Measurements from ENCODE around the gene LLGL1. TPM values are rescaled to one million over a fixed set of nuclear protein-coding genes. Genes with fewer than 3 reads are reported as not detected.
A peak's percentile ranks its signal among the peaks of the same experiment; 100 is the strongest.

LLGL1 gene
- total RNA-seq, 2 donors from 2014 or later, result 6.6 to 11.4 TPM

- intact Hi-C loops (cut with DNase I), result no loop called here
- DNase-seq (no peak), ATAC-seq (no peak)
- WGBS, 2 donors, result 74 to 83% methylated on average over 9 to 10 of the region's 10 CpGs
- no peak overlapping the region for H3K4me3 ChIP-seq
- no peak overlapping the region for H3K27ac ChIP-seq
- TF ChIP-seq CTCF (IDR thresholded peaks at IDR 0.05) (no peak), POLR2A (IDR thresholded peaks at IDR 0.05) (no peak)
- H3K9me3 ChIP-seq, result no peaks in the 10 kb centered on the region
- H3K4me1 ChIP-seq, result peaks cover 8% of the 10 kb centered on the region
- peaks cover 10% of the 10 kb centered on the region in 2 donors for H3K36me3 ChIP-seq (replicated peaks in 1 of 2; ENCODE audit: insufficient read depth in 1 of 2, low read depth in 2 of 2)
- H3K27me3 ChIP-seq, result no peaks in the 10 kb centered on the region
These were observed 41.9 kb downstream of the LLGL1 start for GRCh38 chr17:18267366-18267765.

GRCh38 chr17:18267927-18268711 lies 42.7 kb downstream of the LLGL1 start:
- Histone ChIP-seq H3K4me3 (no peak overlapping the region), H3K27me3 (no peaks in the 10 kb centered on the region), H3K27ac (no peak overlapping the region), H3K36me3 (replicated peaks in 1 of 2; ENCODE audit: insufficient read depth in 1 of 2, low read depth in 2 of 2) (peaks cover 10% of the 10 kb centered on the region in 2 donors), H3K9me3 (no peaks in the 10 kb centered on the region), H3K4me1 (peaks cover under 1% of the 10 kb centered on the region)
- intact Hi-C loops (cut with DNase I), result no loop called here
- 49% methylated on average over 12 to 14 of the region's 14 CpGs for WGBS, 2 donors
- no peak for DNase-seq
- no peak for TF ChIP-seq POLR2A (IDR thresholded peaks at IDR 0.05)
- no peak for TF ChIP-seq CTCF (IDR thresholded peaks at IDR 0.05)
- peak; percentile 14 for ATAC-seq

- Histone ChIP-seq H3K27me3 (no peaks in the 10 kb centered on the region), H3K4me3 (no peak overlapping the region), H3K36me3 (replicated peaks in 1 of 2; ENCODE audit: insufficient read depth in 1 of 2, low read depth in 2 of 2) (peaks cover 0 to 4% of the 10 kb centered on the region in 2 donors), H3K27ac (no peak overlapping the region), H3K4me1 (no peaks in the 10 kb centered on the region), H3K9me3 (no peaks in the 10 kb centered on the region)
- 80 to 85% methylated on average over 6 to 14 of the region's 14 CpGs for WGBS, 2 donors
- TF ChIP-seq POLR2A (IDR thresholded peaks at IDR 0.05) (no peak), CTCF (IDR thresholded peaks at IDR 0.05) (no peak)
- intact Hi-C loops (cut with DNase I), result no loop called here
- no peak for ATAC-seq
- no peak for DNase-seq
These were observed 44.9 kb downstream of the LLGL1 start for GRCh38 chr17:18270046-18270931.

- DNase-seq (no peak), ATAC-seq (no peak)
- H3K4me1 ChIP-seq, result no peaks in the 10 kb centered on the region
- H3K27me3 ChIP-seq, result no peaks in the 10 kb centered on the region
- intact Hi-C loops (cut with DNase I), result no loop called here
- H3K9me3 ChIP-seq, result no peaks in the 10 kb centered on the region
- H3K36me3 ChIP-seq (replicated peaks in 1 of 2; ENCODE audit: insufficient read depth in 1 of 2, low read depth in 2 of 2), result peaks cover 13 to 34% of the 10 kb centered on the region in 2 donors
- 82 to 90% methylated on average over 1 of the region's 1 CpG for WGBS, 2 donors
- TF ChIP-seq POLR2A (IDR thresholded peaks at IDR 0.05) (no peak), CTCF (IDR thresholded peaks at IDR 0.05) (no peak)
- no peak overlapping the region for H3K4me3 ChIP-seq
- H3K27ac ChIP-seq, result no peak overlapping the region
These were observed 51.6 kb downstream of the LLGL1 start for GRCh38 chr17:18277076-18277475.

Data from body of pancreas (tissue), 4 donors.